GM18499 (cell line): ENCODE measurements around the gene PRSS1.
"Not testable (repeated sequence)": the region's sequence is repeated elsewhere in the genome, so short reads cannot be mapped to it uniquely, and the experiment has no call there.

Experiments
- ATAC-seq: cut with Tn5 transposase; IDR thresholded peaks from one replicate; pipeline ENCODE4 v1.9.1; 2021; ENCODE audit warnings: moderate number of reproducible peaks; ENCODE audit not compliant: insufficient read depth, unreplicated experiment

The PRSS1 gene

GRCh38 chr7:142772051-142772450 lies 22.8 kb downstream of the PRSS1 start:
- no peak for ATAC-seq

- no peak for ATAC-seq
Observed at GRCh38 chr7:142772673-142773072, 23.4 kb downstream of the PRSS1 start.

- no peak for ATAC-seq
Observed at GRCh38 chr7:142773230-142773629, 24.0 kb downstream of the PRSS1 start.

GRCh38 chr7:142773937-142774744 lies 24.9 kb downstream of the PRSS1 start:
- ATAC-seq = no peak

GRCh38 chr7:142774826-142775225 lies 25.6 kb downstream of the PRSS1 start:
- no peak for ATAC-seq

- not testable (repeated sequence) for ATAC-seq
Observed at GRCh38 chr7:142775351-142776115, 26.3 kb downstream of the PRSS1 start.

- ATAC-seq = no peak
Observed at GRCh38 chr7:142776206-142776844, 27.1 kb downstream of the PRSS1 start.

GRCh38 chr7:142776845-142777225 lies 27.6 kb downstream of the PRSS1 start:
- not testable (repeated sequence) for ATAC-seq

GRCh38 chr7:142777318-142777717 lies 28.0 kb downstream of the PRSS1 start:
- ATAC-seq = no peak

GRCh38 chr7:142782922-142783900 lies 33.9 kb downstream of the PRSS1 start:
- peak; percentile 87 for ATAC-seq

GRCh38 chr7:142784096-142784495 lies 34.8 kb downstream of the PRSS1 start:
- ATAC-seq = no peak

GRCh38 chr7:142784716-142785115 lies 35.4 kb downstream of the PRSS1 start:
- ATAC-seq = no peak

- ATAC-seq = no peak
Observed at GRCh38 chr7:142785841-142786250, 36.6 kb downstream of the PRSS1 start.

- ATAC-seq = no peak
Observed at GRCh38 chr7:142787034-142787768, 37.9 kb downstream of the PRSS1 start.

- no peak for ATAC-seq
Observed at GRCh38 chr7:142787783-142788182, 38.5 kb downstream of the PRSS1 start.

GRCh38 chr7:142788303-142789289 lies 39.3 kb downstream of the PRSS1 start:
- no peak for ATAC-seq

GRCh38 chr7:142789441-142789840 lies 40.2 kb downstream of the PRSS1 start:
- no peak for ATAC-seq

GRCh38 chr7:142790056-142790455 lies 40.8 kb downstream of the PRSS1 start:
- no peak for ATAC-seq
